H1 (cell line): ENCODE data around the gene CHCHD6. TPM values are rescaled to one million over a fixed set of nuclear protein-coding genes. Genes with fewer than 3 reads are reported as not detected.

Experiments
- CTCF ChIA-PET: fragments of 300-600 bp; sonication (Branson Sonifier 250); formaldehyde crosslinking; loops from one replicate; lab custom pipeline; 2021; ENCODE audit not compliant: partially characterized antibody; lab: Charles Lee
- POLR2A ChIA-PET: fragments of 300-600 bp; sonication (Branson Sonifier 250); formaldehyde crosslinking; loops from one replicate; lab custom pipeline; 2021; ENCODE audit warnings: inconsistent platforms; ENCODE audit not compliant: partially characterized antibody; lab: Charles Lee
- DNase-seq, 2 experiments: peaks; one replicate each; pipeline versions ENCODE4 v3.0.0 to v3.0.0-alpha.2; 2010 to 2022; ENCODE audit warnings: low spot score in 2 of 2, low read depth in 1 of 2, mixed read lengths in 1 of 2
- FAIRE-seq: peaks from 2 replicates; lab custom pipeline; 2011; peaks lifted over from hg19 to GRCh38; lab: Jason Lieb, UNC
- H2AFZ ChIP-seq: 2 replicates; pipeline ENCODE4 v1.8.1; 2012; ENCODE audit warnings: low read length, inconsistent platforms
- H2AK5ac ChIP-seq: 2 replicates; pipeline ENCODE4 v1.6.1; 2013; ENCODE audit warnings: low read depth, low read length
- H2BK120ac ChIP-seq: replicated peaks from 2 replicates; pipeline ENCODE3; 2013; ENCODE audit warnings: low read depth, low read length, inconsistent platforms
- H2BK12ac ChIP-seq: 2 replicates; pipeline ENCODE4 v1.6.1; 2013; ENCODE audit warnings: low read depth, low read length
- H2BK15ac ChIP-seq: 2 replicates; pipeline ENCODE4 v1.6.1; 2013; ENCODE audit warnings: low read length
- H2BK20ac ChIP-seq: 2 replicates; pipeline ENCODE4 v1.6.1; 2013; ENCODE audit warnings: low read length
- H2BK5ac ChIP-seq: 2 replicates; pipeline ENCODE4 v1.6.1; 2013; ENCODE audit warnings: low read depth, low read length
- H3K14ac ChIP-seq: 2 replicates; pipeline ENCODE4 v1.6.1; 2013; ENCODE audit warnings: inconsistent platforms; ENCODE audit not compliant: insufficient read length
- H3K18ac ChIP-seq: 2 replicates; pipeline ENCODE4 v1.6.1; 2013; ENCODE audit warnings: low read length; ENCODE audit errors: extremely low read depth
- H3K23ac ChIP-seq: 2 replicates; pipeline ENCODE4 v1.6.1; 2013; ENCODE audit warnings: inconsistent platforms; ENCODE audit not compliant: insufficient read length
- H3K23me2 ChIP-seq: 2 replicates; pipeline ENCODE4 v1.6.1; 2013; ENCODE audit warnings: low read depth, low read length
- H3K27ac ChIP-seq: 2 replicates; pipeline ENCODE4 v1.6.1; 2011; ENCODE audit warnings: low read depth, low read length, inconsistent platforms
- H3K27me3 ChIP-seq, 4 experiments: replicated peaks in 1 of 4; 1 replicate in 1 of 4; 2 replicates in 3 of 4; pipeline versions ENCODE4 v1.6.1 to v1.8.1; 2011 to 2013; ENCODE audit warnings: low read length in 3 of 4, mild to moderate bottlenecking in 3 of 4, inconsistent platforms in 2 of 4, mixed read lengths in 2 of 4, moderate library complexity in 1 of 4; ENCODE audit not compliant: control insufficient read depth in 3 of 4, insufficient read depth in 3 of 4; ENCODE audit errors: extremely low read depth in 1 of 4
- H3K36me3 ChIP-seq, 4 experiments: 2 replicates each; pipeline versions ENCODE4 v1.6.1 to v1.8.1; 2011 to 2013; ENCODE audit warnings: mild to moderate bottlenecking in 4 of 4, low read length in 3 of 4, moderate library complexity in 2 of 4, control low read depth in 1 of 4, inconsistent platforms in 1 of 4; ENCODE audit not compliant: insufficient read depth in 4 of 4, control insufficient read depth in 2 of 4
- H3K4ac ChIP-seq: replicated peaks from 2 replicates; pipeline ENCODE3; 2013; ENCODE audit warnings: low read length, low read depth, mixed read lengths, inconsistent platforms; ENCODE audit not compliant: insufficient read length
- H3K4me1 ChIP-seq, 4 experiments: replicated peaks in 1 of 4; 1 replicate in 1 of 4; 2 replicates in 3 of 4; pipeline versions ENCODE4 v1.6.1 to v1.8.1; 2011 to 2013; ENCODE audit warnings: low read length in 3 of 4, inconsistent platforms in 2 of 4, mixed read lengths in 1 of 4; ENCODE audit not compliant: insufficient read depth in 4 of 4, control insufficient read depth in 3 of 4
- H3K4me2 ChIP-seq, 2 experiments: 2 replicates each; pipeline versions ENCODE4 v1.6.1 to v1.8.1; 2011 to 2013; ENCODE audit warnings: low read depth in 2 of 2, low read length in 2 of 2, control low read depth in 1 of 2, inconsistent platforms in 1 of 2, mild to moderate bottlenecking in 1 of 2; ENCODE audit not compliant: insufficient read depth in 1 of 2
- H3K4me3 ChIP-seq, 4 experiments: fragments of 200-600, 300-600 bp in 1 of 4; sonication (generic), shearing (Covaris generic), sonication (Bioruptor Twin) in 1 of 4; 2 replicates each; pipeline versions ENCODE4 v1.5.1 to v1.8.1; 2011 to 2016; ENCODE audit warnings: low read length in 4 of 4, low read depth in 3 of 4, control low read depth in 2 of 4, inconsistent platforms in 2 of 4, mild to moderate bottlenecking in 2 of 4, mixed read lengths in 1 of 4, moderate library complexity in 1 of 4; ENCODE audit not compliant: insufficient read depth in 2 of 4; ENCODE audit errors: extremely low read depth in 1 of 4
- H3K56ac ChIP-seq: replicated peaks from 2 replicates; pipeline ENCODE3; 2013; ENCODE audit warnings: low read depth, mild to moderate bottlenecking, mixed read lengths, low read length, inconsistent platforms; ENCODE audit not compliant: insufficient read length
- H3K79me1 ChIP-seq: 2 replicates; pipeline ENCODE4 v1.6.1; 2013; ENCODE audit warnings: low read depth, low read length, control low read depth
- H3K79me2 ChIP-seq, 2 experiments: 2 replicates each; pipeline versions ENCODE4 v1.6.1 to v1.8.1; 2012 to 2013; ENCODE audit warnings: low read length in 2 of 2, mild to moderate bottlenecking in 2 of 2, inconsistent platforms in 1 of 2; ENCODE audit not compliant: insufficient read depth in 2 of 2, control insufficient read depth in 1 of 2
- H3K9ac ChIP-seq, 4 experiments: replicated peaks in 1 of 4; 1 replicate in 1 of 4; 2 replicates in 3 of 4; pipeline versions ENCODE4 v1.6.1 to v1.8.1; 2011 to 2013; ENCODE audit warnings: low read depth in 3 of 4, low read length in 3 of 4, control low read depth in 2 of 4, mild to moderate bottlenecking in 2 of 4, moderate library complexity in 2 of 4, inconsistent platforms in 1 of 4; ENCODE audit errors: extremely low read depth in 1 of 4
- H3K9me3 ChIP-seq, 2 experiments: 2 replicates each; pipeline versions ENCODE4 v1.6.1 to v1.8.1; 2012 to 2013; ENCODE audit warnings: mild to moderate bottlenecking in 2 of 2, moderate library complexity in 2 of 2, control low read depth in 1 of 2, inconsistent platforms in 1 of 2, low read depth in 1 of 2, low read length in 1 of 2, mixed read lengths in 1 of 2; ENCODE audit not compliant: insufficient read depth in 2 of 2
- H4K20me1 ChIP-seq, 2 experiments: replicated peaks in 1 of 2; 2 replicates each; pipeline versions ENCODE3 to v1.8.1; 2011 to 2013; ENCODE audit warnings: inconsistent platforms in 2 of 2, low read length in 2 of 2, mild to moderate bottlenecking in 1 of 2; ENCODE audit not compliant: insufficient read depth in 2 of 2, control insufficient read depth in 1 of 2
- H4K5ac ChIP-seq: 2 replicates; pipeline ENCODE4 v1.6.1; 2013; ENCODE audit warnings: low read length, low read depth, mixed read lengths, inconsistent platforms; ENCODE audit not compliant: insufficient read length
- H4K8ac ChIP-seq: 2 replicates; pipeline ENCODE4 v1.8.0; 2013; ENCODE audit warnings: mild to moderate bottlenecking, moderate library complexity, low read length, inconsistent platforms; ENCODE audit not compliant: insufficient read depth; ENCODE audit errors: extremely low read depth
- H4K91ac ChIP-seq: replicated peaks from 2 replicates; pipeline ENCODE3; 2013; ENCODE audit warnings: low read length, mixed read lengths, inconsistent platforms; ENCODE audit not compliant: insufficient read length
- CBX5 ChIP-seq: fragments of 300-800, 300-1000 bp; sonication (generic); IDR thresholded peaks from 2 replicates; pipeline ENCODE4 v1.7.1; 2016; ENCODE audit warnings: antibody characterized with exemption, low read length, low read depth
- CREB1 ChIP-seq: IDR thresholded peaks from 2 replicates; pipeline ENCODE4 v1.6.1; 2012; ENCODE audit warnings: inconsistent platforms
- TAF1 ChIP-seq: IDR thresholded peaks from 2 replicates; pipeline ENCODE4 v1.6.1; 2011; ENCODE audit warnings: mild to moderate bottlenecking, low read depth, low read length
- TCF12 ChIP-seq: IDR thresholded peaks from 2 replicates; pipeline ENCODE4 v1.6.1; 2011; ENCODE audit warnings: low read depth, mild to moderate bottlenecking, low read length
- TEAD4 ChIP-seq: IDR thresholded peaks from 2 replicates; pipeline ENCODE4 v1.6.1; 2012; ENCODE audit warnings: low read depth, low read length, inconsistent platforms, mixed read lengths
- WGBS, 2 experiments: shearing (Covaris generic) in 1 of 2; methylation state at CpG; one replicate each; pipeline versions ENCODE4 v1.1.6 to v1.1.7; 2013 to 2015; ENCODE audit warnings: low lambda C conversion rate in 2 of 2, mixed read lengths in 2 of 2, inconsistent platforms in 1 of 2, low coverage in 1 of 2, missing lambda C conversion rate in 1 of 2; ENCODE audit not compliant: insufficient replicate concordance in 2 of 2, insufficient coverage in 1 of 2, insufficient read length in 1 of 2; ENCODE audit errors: extremely low coverage in 1 of 2, missing lambda C conversion rate in 1 of 2; 5-methylcytosine and 5-hydroxymethylcytosine counted together
- polyA plus RNA-seq, 7 experiments: library from polyadenylated mRNA; depleted of rRNA in 3 of 7; stranded (reverse) in 5 of 7; unstranded in 2 of 7; fragments of >200 nt in 5 of 7; fragments of 200-250 nt in 2 of 7; gene quantifications; 1 replicate in 5 of 7; 2 replicates in 1 of 7; 4 replicates in 1 of 7; pipeline versions ENCODE4 v1.2.1 to v1.2.3, GENCODE V29; 2011 to 2013; ENCODE audit warnings: missing spikeins in 2 of 7, mixed read lengths in 2 of 7
- total RNA-seq: library from RNA; stranded (reverse); fragmentation: NEBNext Ultra II Directional; extraction: Animal tissue kit (Norgen Biotek cat#: 25700); gene quantifications from 2 replicates; pipeline ENCODE4 v1.2.1, GENCODE V29; 2021

CHCHD6 gene
- total and polyA plus RNA-seq, 2 of the 8 experiments (the other 6 are each of a cell fraction or from before 2014, with no cell fraction given): 32.4 to 37.6 TPM

DNA sequence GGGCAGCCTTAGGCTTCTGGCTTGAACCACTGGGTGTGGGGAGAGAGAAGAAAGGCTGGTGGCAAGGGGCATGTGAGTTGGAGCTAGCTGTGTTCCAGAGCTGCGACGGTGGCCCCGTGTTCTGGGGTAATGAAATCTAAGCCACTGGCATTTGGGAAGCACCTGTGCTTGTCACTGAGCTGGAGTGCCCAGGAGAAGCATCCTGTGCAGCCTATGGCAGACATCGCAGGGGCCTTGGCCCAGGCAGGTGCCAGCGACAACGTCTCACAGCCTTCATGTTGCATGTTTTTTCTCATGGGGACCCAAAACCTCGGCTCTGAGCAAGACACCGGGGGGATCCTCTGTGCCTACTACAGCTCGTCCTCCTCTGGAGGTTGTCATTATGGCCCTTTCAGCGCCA lies 187.8 kb downstream of the CHCHD6 start:
- Histone ChIP-seq H2BK120ac (no peak overlapping the region), H4K8ac (no peak overlapping the region), H2AFZ (no peak overlapping the region), H4K20me1 (peaks cover 0 to 1% of the 10 kb centered on the region in 2 experiments), H3K23ac (no peak overlapping the region), H3K56ac (no peak overlapping the region), H4K91ac (no peak overlapping the region), H3K79me2 (no peaks in the 10 kb centered on the region), H2BK20ac (no peak overlapping the region), H3K4me1 (peaks cover 0 to 12% (median 6%) of the 10 kb centered on the region in 4 experiments; a peak in 5 of 7 replicates), H3K4me3 (no peak overlapping the region), H3K27ac (no peak overlapping the region), H4K5ac (no peak overlapping the region), H3K36me3 (no peaks in the 10 kb centered on the region; a peak in 1 of 8 replicates), H2AK5ac (no peak overlapping the region), H2BK5ac (no peak overlapping the region), H2BK12ac (no peak overlapping the region), H3K79me1 (peaks cover 2% of the 10 kb centered on the region; the same call in 1 of the 2 replicates), H3K4me2 (no peak overlapping the region), H3K4ac (no peak overlapping the region), H3K9ac (no peak overlapping the region), H3K9me3 (no peaks in the 10 kb centered on the region), H3K27me3 (no peaks in the 10 kb centered on the region), H3K18ac (no peak overlapping the region), H3K14ac (no peak overlapping the region), H3K23me2 (no peaks in the 10 kb centered on the region), H2BK15ac (no peak overlapping the region)
- CTCF ChIA-PET: interaction anchor here (0.5 to 2.1 kb wide), 9 partner anchors 8 to 574 kb away, joined by 3 to 8 read pairs (median 3); no protein-coding TSS in a partner anchor
- WGBS, 2 experiments: 93% methylated on average over 10 of the region's 10 CpGs; no CpG with 5 or more reads in 1 of the 2 experiments
- FAIRE-seq: no peak
- DNase-seq: no peak
- TF ChIP-seq CREB1 (no peak), TCF12 (no peak), TEAD4 (no peak), CBX5 (no peak), TAF1 (no peak)
- POLR2A ChIA-PET: no interaction called here
